Measurements from ENCODE around the gene FBXO42. TPM values are rescaled to one million over a fixed set of nuclear protein-coding genes. Genes with fewer than 3 reads are reported as not detected.
A peak's percentile ranks its signal among the peaks of the same experiment; 100 is the strongest.

The FBXO42 gene
- total and polyA plus RNA-seq, 12 donors: 12.4 to 26.6 (median 20.5) TPM

GRCh38 chr1:16275591-16275990 is 76.7 kb downstream of the FBXO42 start:
- intact Hi-C loops (cut with DNase I): no loop called here
- DNase-seq (no peak), ATAC-seq (no peak)
- WGBS, 2 donors: 91 to 93% methylated on average over 7 of the region's 7 CpGs
- peaks cover 0 to 25% (median 12%) of the 10 kb centered on the region in 9 donors for H3K4me1 ChIP-seq
- TF ChIP-seq CTCF (IDR thresholded peaks at IDR 0.05): no peak
- H3K9me3 ChIP-seq: no peaks in the 10 kb centered on the region
- peaks cover 0 to 26% (median 0%) of the 10 kb centered on the region in 9 donors for H3K36me3 ChIP-seq
- H3K27me3 ChIP-seq: no peaks in the 10 kb centered on the region
- peak overlapping the region in 1 of 10 donors; percentile 15 for H3K27ac ChIP-seq
- no peak overlapping the region for H3K4me3 ChIP-seq

- intact Hi-C loops (cut with DNase I): no loop called here
- no peak overlapping the region for H3K4me3 ChIP-seq
- TF ChIP-seq CTCF (IDR thresholded peaks at IDR 0.05): no peak
- no peak for ATAC-seq
- H3K4me1 ChIP-seq: peaks cover 2 to 49% (median 28%) of the 10 kb centered on the region in 9 donors
- no peaks in the 10 kb centered on the region for H3K27me3 ChIP-seq
- peaks cover 0 to 1% (median 0%) of the 10 kb centered on the region in 9 donors for H3K36me3 ChIP-seq
- peak overlapping the region in 3 of 10 donors; percentile 58 to 68 (median 66) for H3K27ac ChIP-seq
- DNase-seq: no peak
- H3K9me3 ChIP-seq: no peaks in the 10 kb centered on the region
Observed at GRCh38 chr1:16267690-16268180, 84.5 kb downstream of the FBXO42 start.

GRCh38 chr1:16266411-16267118 is 85.7 kb downstream of the FBXO42 start:
- Histone ChIP-seq H3K27ac (peak overlapping the region in 9 of 10 donors; percentile 17 to 75 (median 32)), H3K27me3 (no peaks in the 10 kb centered on the region), H3K4me3 (no peak overlapping the region), H3K9me3 (no peaks in the 10 kb centered on the region), H3K36me3 (peaks cover 0 to 8% (median 0%) of the 10 kb centered on the region in 9 donors), H3K4me1 (peaks cover 2 to 49% (median 28%) of the 10 kb centered on the region in 9 donors)
- DNase-seq (peak in 1 of 2 donors; percentile 34), ATAC-seq (peak; percentile 50 to 87 (median 82))
- intact Hi-C loops (cut with DNase I): no loop called here
- no peak for TF ChIP-seq CTCF (IDR thresholded peaks at IDR 0.05)
- WGBS, 2 donors: 42 to 56% methylated on average over 4 of the region's 4 CpGs

- peaks cover 0 to 20% (median 0%) of the 10 kb centered on the region in 9 donors for H3K36me3 ChIP-seq
- no peaks in the 10 kb centered on the region for H3K9me3 ChIP-seq
- no peaks in the 10 kb centered on the region for H3K27me3 ChIP-seq
- DNase-seq (no peak), ATAC-seq (no peak)
- H3K4me3 ChIP-seq: no peak overlapping the region
- H3K4me1 ChIP-seq: peaks cover 2 to 41% (median 19%) of the 10 kb centered on the region in 9 donors
- no peak overlapping the region for H3K27ac ChIP-seq
- intact Hi-C loops (cut with DNase I): no loop called here
- TF ChIP-seq CTCF (IDR thresholded peaks at IDR 0.05): no peak
- WGBS, 2 donors: 100% methylated on average over 1 of the region's 1 CpG
Observed at GRCh38 chr1:16262067-16262466, 90.2 kb downstream of the FBXO42 start.

All from heart right ventricle (tissue), 16 donors.